Dedifferentiated amniotic fluid mesenchymal stem cell (primary cell): ENCODE measurements around the gene DDIT3.
A peak's percentile ranks its signal among the peaks of the same experiment; 100 is the strongest.
"Not testable (repeated sequence)": the region's sequence is repeated elsewhere in the genome, so short reads cannot be mapped to it uniquely, and the experiment has no call there.

ENCODE experiments used
- DNase-seq: peaks from one replicate; pipeline ENCODE4 v3.0.0-alpha.2; 2016; ENCODE audit errors: extremely low spot score

DDIT3 gene

DNA sequence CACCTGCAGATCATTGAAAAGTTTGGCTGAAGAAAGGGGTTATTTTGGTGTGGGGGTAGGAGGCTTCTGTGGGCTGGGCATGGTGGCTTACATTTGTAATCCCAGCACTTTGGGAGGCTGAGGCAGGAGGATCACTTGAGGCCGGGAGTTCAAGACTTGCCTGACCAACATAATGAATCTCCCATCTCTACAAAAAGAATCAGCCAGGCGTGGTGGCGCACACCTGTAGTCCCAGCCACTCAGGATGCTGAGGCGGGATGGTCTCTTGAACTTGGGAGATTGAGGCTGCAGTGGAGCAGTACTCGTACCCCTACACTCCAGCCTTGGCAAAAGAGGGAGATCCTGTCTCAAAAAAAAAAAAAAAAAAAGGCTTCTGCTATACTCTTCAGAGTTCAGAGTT lies 7.0 kb downstream of the DDIT3 start:
- no peak for DNase-seq

DNA sequence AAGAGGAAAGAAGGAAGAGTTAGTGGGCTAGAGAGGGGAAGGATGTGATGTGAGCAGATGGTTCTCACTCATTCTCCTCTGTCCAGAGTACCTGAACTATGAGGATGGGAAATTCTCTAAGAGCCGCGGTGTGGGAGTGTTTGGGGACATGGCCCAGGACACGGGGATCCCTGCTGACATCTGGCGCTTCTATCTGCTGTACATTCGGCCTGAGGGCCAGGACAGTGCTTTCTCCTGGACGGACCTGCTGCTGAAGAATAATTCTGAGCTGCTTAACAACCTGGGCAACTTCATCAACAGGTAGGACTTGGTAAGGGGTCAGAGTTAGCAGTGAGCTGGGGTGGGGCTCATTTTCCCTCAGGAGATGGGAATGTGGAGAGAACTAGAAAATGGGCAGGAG lies 7.6 kb downstream of the DDIT3 start:
- no peak for DNase-seq

DNA sequence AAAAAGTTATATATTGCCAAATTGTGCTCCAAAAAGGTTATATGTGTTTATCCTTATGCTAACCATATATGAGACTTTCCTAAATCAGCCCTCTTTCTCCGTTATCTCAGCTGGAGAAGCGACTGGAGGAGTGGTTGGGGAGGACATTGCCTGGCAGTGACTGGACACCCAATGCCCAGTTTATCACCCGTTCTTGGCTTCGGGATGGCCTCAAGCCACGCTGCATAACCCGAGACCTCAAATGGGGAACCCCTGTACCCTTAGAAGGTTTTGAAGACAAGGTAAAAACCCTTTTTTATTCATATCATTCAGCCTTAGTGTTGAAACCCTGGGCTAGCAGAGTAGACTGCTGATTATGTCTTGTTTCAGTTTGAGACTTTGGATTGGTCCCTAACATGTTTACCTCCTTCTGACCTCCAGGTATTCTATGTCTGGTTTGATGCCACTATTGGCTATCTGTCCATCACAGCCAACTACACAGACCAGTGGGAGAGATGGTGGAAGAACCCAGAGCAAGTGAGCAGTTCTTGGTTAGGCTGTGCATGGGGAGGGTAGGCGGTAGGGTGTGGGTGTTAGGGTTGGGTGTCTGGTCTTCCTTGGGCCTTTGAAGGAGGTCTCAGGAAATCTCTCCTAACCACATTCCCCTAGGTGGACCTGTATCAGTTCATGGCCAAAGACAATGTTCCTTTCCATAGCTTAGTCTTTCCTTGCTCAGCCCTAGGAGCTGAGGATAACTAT lies 8.6 kb downstream of the DDIT3 start:
- DNase-seq, result no peak

DNA sequence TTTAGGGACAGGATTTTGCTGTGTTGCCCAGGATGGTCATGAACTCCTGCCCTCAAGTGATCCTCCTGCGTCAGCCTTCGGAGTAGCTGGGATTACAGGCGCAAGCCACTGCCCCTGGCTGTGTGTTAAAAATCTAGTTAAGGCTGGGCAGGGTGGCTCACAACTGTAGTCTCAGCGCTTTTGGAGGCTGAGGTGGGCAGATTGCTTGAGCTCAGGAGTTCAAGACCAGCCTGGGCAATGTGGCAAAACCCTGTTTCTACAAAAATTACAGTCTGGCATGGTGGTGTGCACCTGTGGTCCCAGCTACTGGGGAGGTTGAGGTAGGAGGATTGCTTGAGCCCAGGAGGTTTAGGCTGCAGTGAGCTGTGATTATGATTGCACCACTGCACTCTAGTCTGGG lies 9.2 kb downstream of the DDIT3 start:
- no peak for DNase-seq

DNA sequence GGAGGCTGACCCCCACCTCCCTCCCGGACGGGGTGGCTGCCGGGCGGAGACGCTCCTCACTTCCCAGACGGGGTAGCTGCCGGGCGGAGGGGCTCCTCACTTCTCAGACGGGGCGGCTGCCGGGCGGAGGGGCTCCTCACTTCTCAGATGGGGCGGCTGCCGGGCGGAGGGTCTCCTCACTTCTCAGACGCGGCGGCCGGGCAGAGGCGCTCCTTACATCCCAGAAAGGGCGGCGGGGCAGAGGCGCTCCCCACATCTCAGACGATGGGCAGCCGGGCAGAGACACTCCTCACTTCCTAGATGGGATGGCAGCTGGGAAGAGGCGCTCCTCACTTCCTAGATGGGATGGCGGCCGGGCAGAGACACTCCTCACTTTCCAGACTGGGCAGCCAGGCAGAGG lies 12.5 kb downstream of the DDIT3 start:
- DNase-seq, result not testable (repeated sequence)

DNA sequence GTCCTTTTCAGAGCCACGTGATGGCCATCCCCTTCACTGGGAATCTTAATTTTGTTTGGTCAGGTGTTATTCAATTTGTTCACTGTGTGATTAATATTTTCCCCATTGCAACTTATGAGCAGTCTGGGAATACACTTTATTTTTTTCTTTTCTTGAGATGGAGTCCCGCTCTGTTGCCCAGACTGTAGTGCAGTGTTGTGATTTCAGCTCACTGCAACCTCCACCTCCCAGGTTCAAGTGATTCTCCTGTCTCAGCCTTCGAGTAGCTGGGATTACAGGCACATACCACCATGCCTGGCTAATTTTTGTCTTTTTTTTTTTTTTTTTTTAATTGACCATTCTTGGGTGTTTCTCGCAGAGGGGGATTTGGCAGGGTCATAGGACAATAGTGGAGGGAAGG lies 13.8 kb downstream of the DDIT3 start:
- not testable (repeated sequence) for DNase-seq

DNA sequence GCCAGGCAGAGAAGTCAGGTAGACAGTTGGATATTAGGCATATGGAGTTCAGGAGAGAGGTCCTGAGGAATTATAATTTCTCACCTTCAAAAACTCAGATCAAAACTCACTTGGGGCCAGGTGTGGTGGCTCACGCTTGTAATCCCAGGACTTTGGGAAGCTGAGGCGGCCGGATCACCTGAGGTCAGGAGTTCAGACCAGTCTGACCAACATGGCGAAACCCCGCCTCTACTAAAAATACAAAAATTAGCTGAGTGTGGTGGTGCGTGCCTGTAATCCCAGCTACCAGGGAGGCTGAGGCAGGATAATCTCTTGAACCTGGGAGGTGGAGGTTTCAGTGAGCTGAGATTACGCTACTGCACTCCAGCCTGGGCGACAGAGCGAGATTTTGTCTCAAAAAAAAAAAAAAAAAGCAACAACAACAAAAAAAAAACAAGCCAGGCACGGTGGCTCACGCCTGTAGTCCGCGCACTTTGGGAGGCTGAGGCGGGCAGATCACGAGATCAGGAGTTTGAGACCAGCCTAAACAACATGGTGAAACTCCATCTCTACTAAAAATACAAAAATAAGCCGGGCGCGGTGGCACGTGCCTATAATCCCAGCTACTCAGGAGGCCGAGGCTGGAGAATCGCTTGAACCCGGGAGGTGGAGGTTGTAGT lies 17.9 kb downstream of the DDIT3 start:
- DNase-seq, result not testable (repeated sequence)

DNA sequence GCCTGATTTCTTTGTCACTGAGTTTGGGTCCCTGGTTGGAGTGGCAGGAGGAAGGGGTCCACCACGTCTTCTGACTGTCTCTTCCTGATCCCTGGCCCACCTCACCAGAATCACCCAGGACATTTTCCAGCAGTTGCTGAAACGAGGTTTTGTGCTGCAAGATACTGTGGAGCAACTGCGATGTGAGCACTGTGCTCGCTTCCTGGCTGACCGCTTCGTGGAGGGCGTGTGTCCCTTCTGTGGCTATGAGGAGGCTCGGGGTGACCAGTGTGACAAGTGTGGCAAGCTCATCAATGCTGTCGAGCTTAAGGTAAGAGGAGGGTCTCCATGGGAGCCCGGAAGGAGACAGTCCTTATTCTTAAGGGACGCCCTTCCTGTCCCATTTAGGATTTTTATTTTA lies 20.1 kb downstream of the DDIT3 start:
- DNase-seq, result no peak

DNA sequence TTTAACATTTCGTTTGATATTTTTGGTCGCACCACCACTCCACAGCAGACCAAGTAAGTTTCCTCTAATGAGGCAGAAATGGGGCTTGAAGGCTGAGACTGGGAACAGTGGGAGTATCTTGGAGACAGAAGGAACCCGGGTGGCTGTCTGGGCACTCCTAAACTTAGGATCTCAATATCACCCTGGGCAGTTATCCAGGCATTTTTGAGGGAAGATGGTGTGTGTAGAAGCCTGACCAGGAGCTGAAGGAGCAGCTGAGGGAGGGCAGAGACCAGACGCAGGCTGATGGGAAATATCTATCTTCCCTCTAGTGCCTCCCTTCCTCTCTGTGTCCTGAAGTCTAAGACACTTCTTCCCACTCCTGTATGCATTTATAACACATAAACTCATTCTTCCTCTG lies 21.7 kb downstream of the DDIT3 start:
- no peak for DNase-seq

DNA sequence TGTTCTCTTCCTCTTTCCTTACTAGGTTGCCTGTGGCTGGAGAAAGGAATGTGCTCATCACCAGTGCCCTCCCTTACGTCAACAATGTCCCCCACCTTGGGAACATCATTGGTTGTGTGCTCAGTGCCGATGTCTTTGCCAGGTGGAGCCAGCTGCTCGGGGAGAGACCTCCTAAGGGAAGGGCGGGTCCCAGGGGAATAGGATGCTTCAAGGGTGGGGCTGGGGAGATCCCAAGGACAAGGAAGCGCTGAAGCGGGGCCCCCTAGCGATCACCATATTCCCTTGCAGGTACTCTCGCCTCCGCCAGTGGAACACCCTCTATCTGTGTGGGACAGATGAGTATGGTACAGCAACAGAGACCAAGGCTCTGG lies 22.2 kb downstream of the DDIT3 start:
- no peak for DNase-seq

DNA sequence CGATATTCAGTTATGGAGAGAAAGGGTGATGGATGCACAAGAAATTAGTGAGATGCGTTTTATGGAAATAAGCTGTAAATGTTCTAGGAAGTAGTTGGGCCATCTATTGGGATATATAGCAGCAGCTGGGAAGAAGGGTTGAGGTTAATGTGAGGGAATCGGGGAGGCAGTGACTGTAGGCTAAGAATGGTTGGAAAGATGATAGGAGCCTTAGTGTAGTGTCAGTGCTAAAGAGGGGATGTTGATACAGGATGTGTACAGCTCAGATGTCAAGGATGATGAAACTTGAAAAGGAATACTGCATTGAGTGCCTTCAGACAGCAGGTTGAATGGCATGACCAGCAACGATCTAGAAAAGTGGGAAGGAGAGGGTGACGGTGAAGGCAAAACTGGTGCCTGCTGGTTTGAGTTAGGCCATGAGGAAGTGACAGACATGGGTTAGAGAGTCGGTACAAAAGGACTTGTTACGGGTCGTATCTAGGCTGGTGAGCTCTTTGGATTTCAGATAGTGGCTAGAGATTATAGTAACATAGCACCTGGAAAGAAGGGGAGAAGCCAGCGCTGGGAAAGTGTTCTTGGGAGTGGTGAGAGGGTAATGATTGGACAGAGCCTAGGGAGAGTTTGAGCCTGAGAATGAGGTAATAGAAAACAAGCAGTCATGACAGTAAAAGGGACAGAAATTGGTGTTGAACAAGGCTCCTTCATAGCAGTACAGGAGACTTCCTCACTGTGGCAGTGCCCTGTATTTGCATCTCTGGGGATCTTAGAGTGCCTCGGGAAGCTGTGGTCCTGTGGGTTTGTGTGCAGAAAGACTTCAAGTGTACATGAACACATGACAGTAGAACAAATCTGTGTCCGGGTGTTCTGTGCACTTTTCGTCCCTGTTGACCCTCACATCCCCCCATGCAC lies 22.8 kb downstream of the DDIT3 start:
- no peak for DNase-seq

DNA sequence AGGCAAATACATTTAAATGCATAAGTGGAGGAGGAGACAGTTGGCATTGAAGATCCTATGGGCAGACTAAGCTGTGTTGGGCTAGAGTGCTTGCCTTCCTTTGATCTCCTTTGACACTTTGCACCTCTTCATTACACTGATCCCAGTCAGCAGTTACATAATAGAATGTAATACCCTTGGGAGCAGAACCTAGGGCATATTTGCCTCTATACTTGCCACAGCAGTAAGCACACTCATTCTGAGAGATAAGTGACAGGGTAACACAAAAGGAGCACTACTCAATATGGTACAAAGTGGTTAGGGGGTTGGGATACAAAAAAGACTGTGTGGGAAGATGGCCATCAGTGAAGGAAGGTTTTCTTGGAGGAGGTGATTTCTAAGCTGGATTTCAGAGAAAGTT lies 23.5 kb downstream of the DDIT3 start:
- no peak for DNase-seq

DNA sequence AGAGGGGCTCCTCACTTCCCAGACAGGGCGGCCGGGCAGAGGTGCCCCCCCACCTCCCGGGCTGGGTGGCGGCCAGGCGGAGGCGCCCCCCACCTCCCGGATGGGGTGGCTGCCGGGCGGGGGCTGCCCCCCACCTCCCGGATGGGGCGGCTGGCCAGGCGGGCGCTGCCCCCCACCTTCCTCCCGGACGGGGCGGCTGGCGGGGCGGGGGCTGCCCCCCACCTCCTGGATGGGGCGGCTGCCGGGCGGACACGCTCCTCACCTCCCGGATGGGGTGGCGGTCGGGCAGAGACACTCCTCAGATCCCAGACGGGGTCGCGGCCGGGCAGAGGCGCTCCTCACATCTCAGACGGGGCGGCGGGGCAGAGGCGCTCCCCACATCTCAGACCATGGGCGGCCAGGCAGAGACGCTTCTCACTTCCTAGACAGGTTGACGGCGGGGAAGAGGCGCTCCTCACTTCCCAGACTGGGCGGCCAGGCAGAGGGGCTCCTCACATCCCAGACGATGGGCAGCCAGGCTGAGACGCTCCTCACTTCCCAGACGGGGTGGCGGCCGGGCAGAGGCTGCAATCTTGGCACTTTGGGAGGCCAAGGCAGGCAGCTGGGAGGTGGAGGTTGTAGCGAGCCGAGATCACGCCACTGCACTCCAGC lies 25.1 kb downstream of the DDIT3 start:
- not testable (repeated sequence) for DNase-seq

DNA sequence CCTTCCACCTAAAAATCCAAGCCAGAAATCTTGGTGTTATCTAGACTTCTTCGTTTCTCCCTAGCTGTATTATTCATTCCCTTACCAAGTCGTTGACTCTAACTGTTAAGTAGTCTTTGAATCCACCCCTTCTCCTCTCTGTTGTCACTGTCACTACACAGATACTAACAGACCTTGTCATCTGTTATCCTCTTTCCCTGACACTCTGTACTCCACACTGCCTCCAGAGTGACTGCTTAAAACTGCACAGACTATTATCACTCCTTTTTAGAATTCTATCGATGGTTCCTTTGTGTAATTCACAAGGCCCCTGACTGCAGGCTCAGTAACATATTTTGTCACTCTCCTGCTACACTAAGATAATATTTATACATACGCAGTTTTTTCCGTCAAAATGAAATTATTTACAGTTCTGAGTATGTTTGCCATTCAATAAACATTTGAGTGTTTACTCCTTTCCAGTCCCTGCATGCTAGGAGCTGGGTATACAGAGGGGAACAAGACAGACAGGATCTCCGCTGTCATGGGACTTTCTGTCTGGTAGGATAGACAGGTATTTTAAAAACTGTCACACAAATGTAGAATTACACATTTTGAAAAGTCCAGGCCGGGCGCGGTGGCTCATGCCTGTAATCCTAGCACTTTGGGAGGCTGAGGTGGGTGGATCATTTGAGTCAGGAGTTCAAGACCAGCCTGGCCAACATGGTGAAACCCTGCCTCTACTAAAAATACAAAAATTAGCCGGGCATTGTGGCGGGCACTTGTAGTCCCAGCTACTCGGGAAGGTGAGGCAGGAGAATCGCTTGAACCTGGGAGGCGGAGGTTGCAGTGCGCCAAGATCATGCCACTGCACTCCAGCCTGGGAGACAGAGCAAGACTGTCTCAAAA lies 28.7 kb downstream of the DDIT3 start:
- DNase-seq, result no peak

DNA sequence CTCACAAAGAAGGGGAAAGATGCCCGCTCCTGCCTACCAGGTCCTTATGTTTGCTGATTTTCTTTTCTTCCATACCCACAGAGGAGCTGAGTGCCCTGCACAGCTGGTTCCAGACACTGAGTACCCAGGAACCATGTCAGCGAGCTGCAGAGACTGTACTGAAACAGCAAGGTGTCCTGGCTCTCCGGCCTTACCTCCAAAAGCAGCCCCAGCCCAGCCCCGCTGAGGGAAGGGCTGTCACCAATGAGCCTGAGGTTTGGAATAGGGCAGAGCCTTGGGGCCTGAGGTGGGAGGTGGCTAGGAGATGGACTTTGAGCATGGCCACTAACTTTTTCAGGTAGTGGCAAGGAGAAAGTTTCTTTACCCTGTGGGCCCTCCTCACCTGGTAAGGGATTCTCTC lies 30.2 kb downstream of the DDIT3 start:
- DNase-seq, result no peak

DNA sequence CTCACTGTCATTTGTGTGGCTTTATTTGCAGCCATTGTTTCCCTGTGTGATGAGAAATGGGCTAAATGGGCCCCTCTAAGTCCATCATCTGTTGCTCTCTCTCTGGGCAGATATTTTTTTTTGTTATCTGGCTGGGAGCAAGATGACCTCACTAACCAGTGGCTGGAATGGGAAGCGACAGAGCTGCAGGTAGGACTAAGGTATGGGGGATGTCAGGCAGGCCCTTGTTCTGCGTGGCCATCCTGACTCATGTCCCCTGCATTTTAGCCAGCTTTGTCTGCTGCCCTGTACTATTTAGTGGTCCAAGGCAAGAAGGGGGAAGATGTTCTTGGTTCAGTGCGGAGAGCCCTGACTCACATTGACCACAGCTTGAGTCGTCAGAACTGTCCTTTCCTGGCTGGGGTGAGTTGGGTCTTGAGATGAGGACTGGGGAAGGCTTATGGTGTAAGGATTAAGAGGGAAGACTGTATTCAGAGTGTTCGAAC lies 31.1 kb downstream of the DDIT3 start:
- DNase-seq, result no peak

DNA sequence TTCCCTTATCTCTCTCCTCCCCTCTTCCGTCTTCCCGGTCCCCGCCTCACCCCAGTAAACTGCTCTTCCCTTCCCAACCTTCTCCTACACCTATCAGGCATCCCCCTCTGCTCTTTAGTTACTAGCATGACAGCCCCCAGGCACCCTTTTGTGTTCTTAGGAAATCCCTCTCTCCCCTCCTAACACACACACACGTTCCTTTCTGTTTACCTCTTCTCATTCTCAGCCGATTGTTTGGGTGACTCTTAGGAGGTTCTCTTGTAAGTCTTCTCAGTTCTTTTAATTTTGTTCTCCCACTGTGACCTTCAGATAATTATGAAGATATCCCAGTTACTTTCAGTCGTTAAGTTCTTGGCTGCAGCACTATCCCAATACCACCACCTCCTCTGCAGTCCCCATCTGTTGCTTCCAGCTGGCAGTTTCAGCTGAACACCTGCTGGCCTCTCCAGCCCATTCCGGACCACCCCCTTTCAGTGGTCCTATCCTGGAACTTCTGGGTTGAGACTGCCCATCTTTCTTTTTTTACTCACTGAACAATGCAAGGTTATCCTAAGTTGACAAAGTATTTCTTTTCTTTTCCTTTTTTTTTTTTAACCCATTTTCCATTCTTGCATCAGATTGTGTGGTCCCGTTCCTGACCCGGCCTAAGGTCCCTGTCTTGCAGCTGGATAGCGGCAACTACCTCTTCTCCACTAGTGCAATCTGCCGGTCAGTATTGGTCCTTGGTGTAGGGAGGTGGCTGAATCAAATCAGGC lies 31.7 kb downstream of the DDIT3 start:
- DNase-seq, result no peak

DNA sequence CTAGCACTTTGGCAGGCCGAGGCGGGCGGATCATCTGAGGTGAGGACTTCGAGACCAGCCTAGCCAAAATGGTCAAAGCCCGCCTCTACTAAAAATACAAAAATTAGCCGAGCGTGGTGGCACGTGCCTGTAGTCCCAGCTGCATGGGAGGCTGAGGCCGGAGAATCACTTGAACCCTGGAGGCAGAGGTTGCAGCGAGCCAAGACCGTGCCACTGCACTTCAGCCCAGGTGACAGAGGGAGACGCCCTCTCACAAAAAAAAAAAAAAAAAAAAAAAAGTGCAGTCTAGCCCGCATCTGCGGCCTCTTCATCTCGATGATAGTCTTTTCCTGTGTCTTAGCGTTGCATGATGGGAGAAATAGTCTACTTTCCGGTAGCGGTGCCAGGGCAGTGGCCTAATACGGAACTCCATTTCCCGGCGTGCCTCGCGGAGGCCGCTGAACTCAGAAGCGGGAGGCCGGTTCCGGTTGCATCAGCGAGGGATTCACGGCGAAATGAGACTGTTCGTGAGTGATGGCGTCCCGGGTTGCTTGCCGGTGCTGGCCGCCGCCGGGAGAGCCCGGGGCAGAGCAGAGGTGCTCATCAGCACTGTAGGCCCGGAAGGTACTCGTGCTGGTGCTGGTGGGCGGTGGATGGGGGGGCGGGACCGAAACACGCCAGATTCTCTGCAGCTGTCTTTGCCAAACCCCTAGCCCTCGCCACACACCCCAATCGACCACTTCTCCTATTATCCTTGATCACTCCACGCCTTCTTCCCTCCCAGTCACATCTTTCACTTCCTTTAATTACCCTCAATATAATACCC lies 32.5 kb downstream of the DDIT3 start, which contains the start of gene MARS1:
MARS1 (plus strand) TSS at position 472 of the 805 bp plus-strand sequence; CDS start at position 495, 23 bp downstream.
- peak; percentile 98 for DNase-seq

DNA sequence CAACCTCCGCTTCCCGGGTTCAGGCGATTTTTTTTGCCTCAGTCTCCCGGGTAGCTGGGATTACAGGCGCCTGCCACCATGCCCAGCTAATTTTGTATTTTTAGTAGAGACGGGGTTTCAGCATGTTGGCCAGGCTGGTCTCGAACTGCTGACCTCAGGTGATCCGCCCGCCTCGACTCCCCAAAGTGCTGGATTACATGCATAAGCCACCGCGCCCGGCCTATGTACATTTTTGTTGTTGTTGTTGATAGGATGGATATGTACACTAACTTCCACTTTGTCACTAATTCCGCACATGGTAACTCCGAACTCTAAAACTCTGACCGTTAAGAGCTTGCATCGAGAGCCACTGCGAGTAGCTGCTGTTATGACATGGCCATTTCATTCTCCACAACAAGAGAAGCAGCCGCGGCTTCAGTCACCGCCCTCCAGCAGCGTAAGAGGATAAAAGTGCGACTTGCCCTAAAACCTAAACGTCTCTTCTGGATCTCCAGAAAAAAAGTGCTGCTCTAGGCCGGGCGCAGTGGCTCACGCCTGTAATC lies 33.2 kb downstream of the DDIT3 start:
- DNase-seq, result no peak
